ENCODE measurements around the gene UFD1. TPM values are rescaled to one million over a fixed set of nuclear protein-coding genes. Genes with fewer than 3 reads are reported as not detected.
A peak's percentile ranks its signal among the peaks of the same experiment; 100 is the strongest.

Gene UFD1
- total and polyA plus RNA-seq, 2 donors from 2014 or later = 56.2 to 67.8 TPM

DNA sequence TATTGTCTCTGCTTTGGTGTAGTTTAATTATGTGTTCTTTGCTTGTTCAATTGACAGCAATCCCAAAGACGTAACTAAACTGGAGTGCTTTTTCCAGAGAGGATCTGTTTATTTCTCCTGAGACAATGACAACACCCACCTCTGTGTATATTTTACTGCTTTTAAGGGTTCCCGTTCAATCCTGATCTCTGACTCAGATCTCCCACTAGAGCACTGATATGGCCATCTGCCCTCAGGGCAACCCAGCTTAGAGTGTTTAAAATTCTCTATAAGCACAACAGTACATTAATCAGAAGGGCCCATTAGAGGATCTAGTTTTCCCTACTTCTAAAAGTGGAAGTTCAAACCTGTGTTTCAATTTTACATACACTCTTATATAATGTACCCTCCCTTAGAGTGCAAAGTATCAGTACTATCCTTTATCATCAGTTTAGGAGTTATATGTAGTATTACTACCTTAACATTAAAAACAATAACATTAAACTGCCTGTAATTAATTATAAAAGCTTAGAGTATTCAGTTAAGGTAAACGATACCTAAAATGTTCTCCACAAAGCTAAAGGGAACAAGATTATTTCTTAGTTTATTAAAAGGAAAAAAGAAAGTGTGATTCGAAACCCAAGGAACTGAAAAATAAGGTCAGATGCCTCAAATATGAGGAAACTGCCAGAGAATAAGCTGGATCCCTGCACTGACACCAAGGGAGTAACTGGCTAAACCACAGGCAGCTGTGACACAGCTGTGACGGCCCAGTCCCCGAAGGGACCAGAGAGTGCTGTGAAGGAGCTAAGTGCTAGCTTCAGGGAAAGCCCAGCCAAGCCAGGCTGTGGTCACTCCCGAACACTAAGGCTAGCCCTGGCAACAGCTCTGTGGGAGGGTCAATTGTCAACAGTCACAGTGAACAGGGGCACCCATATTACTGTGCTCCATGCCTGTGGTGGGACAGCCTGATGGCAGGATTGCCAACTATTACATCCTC is 15.2 kb downstream of the UFD1 start:
- TF ChIP-seq, protein P1, sequence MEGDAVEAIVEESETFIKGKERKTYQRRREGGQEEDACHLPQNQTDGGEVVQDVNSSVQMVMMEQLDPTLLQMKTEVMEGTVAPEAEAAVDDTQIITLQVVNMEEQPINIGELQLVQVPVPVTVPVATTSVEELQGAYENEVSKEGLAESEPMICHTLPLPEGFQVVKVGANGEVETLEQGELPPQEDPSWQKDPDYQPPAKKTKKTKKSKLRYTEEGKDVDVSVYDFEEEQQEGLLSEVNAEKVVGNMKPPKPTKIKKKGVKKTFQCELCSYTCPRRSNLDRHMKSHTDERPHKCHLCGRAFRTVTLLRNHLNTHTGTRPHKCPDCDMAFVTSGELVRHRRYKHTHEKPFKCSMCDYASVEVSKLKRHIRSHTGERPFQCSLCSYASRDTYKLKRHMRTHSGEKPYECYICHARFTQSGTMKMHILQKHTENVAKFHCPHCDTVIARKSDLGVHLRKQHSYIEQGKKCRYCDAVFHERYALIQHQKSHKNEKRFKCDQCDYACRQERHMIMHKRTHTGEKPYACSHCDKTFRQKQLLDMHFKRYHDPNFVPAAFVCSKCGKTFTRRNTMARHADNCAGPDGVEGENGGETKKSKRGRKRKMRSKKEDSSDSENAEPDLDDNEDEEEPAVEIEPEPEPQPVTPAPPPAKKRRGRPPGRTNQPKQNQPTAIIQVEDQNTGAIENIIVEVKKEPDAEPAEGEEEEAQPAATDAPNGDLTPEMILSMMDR (IDR thresholded peaks at IDR 0.05; ENCODE audit: borderline replicate concordance, extremely low read depth, insufficient read depth) = no peak
- no peaks in the 10 kb centered on the region for H3K27me3 ChIP-seq (ENCODE audit: control insufficient read depth, insufficient read depth, low read length)
- no peak overlapping the region for H3K4me3 ChIP-seq (ENCODE audit: low read length in 3 of 3)
- no peak for FAIRE-seq
- no peaks in the 10 kb centered on the region for H3K4me1 ChIP-seq (ENCODE audit: control insufficient read depth in 2 of 3, insufficient read depth in 2 of 3, low read depth in 1 of 3, low read length in 3 of 3)
- no peaks in the 10 kb centered on the region for H3K9me3 ChIP-seq (ENCODE audit: control insufficient read depth in 2 of 3, insufficient read depth in 1 of 3, low read length in 3 of 3)
- no peak overlapping the region for H3K27ac ChIP-seq (ENCODE audit: low read depth in 2 of 2, low read length in 2 of 2)
- H3K36me3 ChIP-seq (ENCODE audit: control insufficient read depth in 2 of 3, insufficient read depth in 3 of 3, low read length in 3 of 3) = peaks cover 9 to 53% (median 44%) of the 10 kb centered on the region in 3 donors
- peak in 1 of 5 donors; percentile 81 for DNase-seq
- intact Hi-C loops (cut with DNase I) = no loop called here
- H3K9ac ChIP-seq (ENCODE audit: low read length in 3 of 3) = no peak overlapping the region

DNA sequence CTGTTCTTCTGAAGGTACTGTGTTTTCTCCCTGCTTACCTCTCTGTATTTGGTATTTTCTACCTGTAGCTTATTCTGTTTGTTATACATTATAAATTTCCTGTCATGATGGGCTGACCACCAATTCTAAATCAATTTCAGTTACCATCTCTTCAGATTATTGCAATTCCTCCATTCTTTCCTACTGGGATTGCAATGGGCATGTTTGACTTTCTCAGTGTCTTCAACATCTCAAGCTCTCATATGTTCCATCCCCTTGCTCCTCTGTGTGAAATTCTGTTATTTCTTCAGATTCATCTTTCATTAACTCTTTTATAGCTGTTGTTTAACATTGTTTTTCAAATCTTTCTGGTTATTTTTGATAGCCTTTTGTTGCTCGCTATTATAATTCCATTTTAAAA is 16.0 kb downstream of the UFD1 start:
- no peaks in the 10 kb centered on the region for H3K9me3 ChIP-seq (ENCODE audit: control insufficient read depth in 2 of 3, insufficient read depth in 1 of 3, low read length in 3 of 3)
- DNase-seq = no peak
- TF ChIP-seq, protein P1 (IDR thresholded peaks at IDR 0.05; ENCODE audit: borderline replicate concordance, extremely low read depth, insufficient read depth) = no peak
- no peaks in the 10 kb centered on the region for H3K4me1 ChIP-seq (ENCODE audit: control insufficient read depth in 2 of 3, insufficient read depth in 2 of 3, low read depth in 1 of 3, low read length in 3 of 3)
- H3K27ac ChIP-seq (ENCODE audit: low read depth in 2 of 2, low read length in 2 of 2) = no peak overlapping the region
- no peaks in the 10 kb centered on the region for H3K27me3 ChIP-seq (ENCODE audit: control insufficient read depth, insufficient read depth, low read length)
- H3K9ac ChIP-seq (ENCODE audit: low read length in 3 of 3) = no peak overlapping the region
- intact Hi-C loops (cut with DNase I) = no loop called here
- H3K36me3 ChIP-seq (ENCODE audit: control insufficient read depth in 2 of 3, insufficient read depth in 3 of 3, low read length in 3 of 3) = peaks cover 9 to 48% (median 38%) of the 10 kb centered on the region in 3 donors
- H3K4me3 ChIP-seq (ENCODE audit: low read length in 3 of 3) = no peak overlapping the region
- no peak for FAIRE-seq

DNA sequence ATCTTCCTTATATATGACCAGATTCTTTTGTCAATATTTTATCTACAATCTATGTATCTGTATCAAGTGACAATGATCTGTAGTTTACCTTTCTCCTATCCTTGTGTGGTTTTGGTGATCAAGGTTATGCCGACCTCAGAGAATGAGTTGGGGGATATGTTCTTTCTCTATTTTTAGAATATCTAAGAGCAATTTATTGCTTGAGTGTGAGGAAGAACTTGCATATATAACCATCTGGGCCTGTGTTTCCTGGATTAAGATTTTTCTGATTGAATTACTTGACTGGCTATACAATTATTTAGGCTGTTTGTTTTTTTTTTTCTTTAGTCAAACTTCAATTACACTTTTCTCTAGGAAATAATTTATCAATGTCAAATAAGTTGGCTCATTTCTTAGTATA is 17.5 kb downstream of the UFD1 start:
- Histone ChIP-seq H3K9ac (ENCODE audit: low read length in 3 of 3) (no peak overlapping the region), H3K27me3 (ENCODE audit: control insufficient read depth, insufficient read depth, low read length) (no peaks in the 10 kb centered on the region), H3K4me1 (ENCODE audit: control insufficient read depth in 2 of 3, insufficient read depth in 2 of 3, low read depth in 1 of 3, low read length in 3 of 3) (no peaks in the 10 kb centered on the region), H3K4me3 (ENCODE audit: low read length in 3 of 3) (no peak overlapping the region), H3K36me3 (ENCODE audit: control insufficient read depth in 2 of 3, insufficient read depth in 3 of 3, low read length in 3 of 3) (peaks cover 5 to 46% (median 33%) of the 10 kb centered on the region in 3 donors), H3K9me3 (ENCODE audit: control insufficient read depth in 2 of 3, insufficient read depth in 1 of 3, low read length in 3 of 3) (no peaks in the 10 kb centered on the region), H3K27ac (ENCODE audit: low read depth in 2 of 2, low read length in 2 of 2) (no peak overlapping the region)
- no peak for DNase-seq
- TF ChIP-seq, protein P1 (IDR thresholded peaks at IDR 0.05; ENCODE audit: borderline replicate concordance, extremely low read depth, insufficient read depth) = no peak
- intact Hi-C loops (cut with DNase I) = no loop called here
- FAIRE-seq = peak; percentile 51

Measured in kidney (tissue), 14 donors.